Measurements from ENCODE around the gene CEACAM1.
"Not testable (repeated sequence)": the region's sequence is repeated elsewhere in the genome, so short reads cannot be mapped to it uniquely, and the experiment has no call there.

CEACAM1 gene

GRCh38 chr19:42528354-42529247 lies at the start of gene CEACAM1:
CEACAM1 (minus strand) TSS chr19:42528481; CDS start chr19:42528374, 107 bp downstream.
- DNase-seq: no peak

- no peak for DNase-seq
Observed at GRCh38 chr19:42577016-42577415, 48.7 kb upstream of the CEACAM1 start.

GRCh38 chr19:42576241-42576640 lies 48.0 kb upstream of the CEACAM1 start:
- no peak for DNase-seq

- no peak for DNase-seq
Observed at GRCh38 chr19:42573642-42574041, 45.4 kb upstream of the CEACAM1 start.

- no peak for DNase-seq
Observed at GRCh38 chr19:42571116-42571515, 42.8 kb upstream of the CEACAM1 start.

GRCh38 chr19:42569193-42569592 lies 40.9 kb upstream of the CEACAM1 start:
- no peak for DNase-seq

GRCh38 chr19:42568006-42568405 lies 39.7 kb upstream of the CEACAM1 start:
- no peak for DNase-seq

GRCh38 chr19:42567567-42567966 lies 39.3 kb upstream of the CEACAM1 start:
- DNase-seq: no peak

- no peak for DNase-seq
Observed at GRCh38 chr19:42563352-42564210, 35.3 kb upstream of the CEACAM1 start.

- DNase-seq: no peak
Observed at GRCh38 chr19:42561512-42561911, 33.2 kb upstream of the CEACAM1 start.

- no peak for DNase-seq
Observed at GRCh38 chr19:42560731-42561130, 32.5 kb upstream of the CEACAM1 start.

GRCh38 chr19:42558450-42559150 lies 30.3 kb upstream of the CEACAM1 start:
- no peak for DNase-seq

GRCh38 chr19:42557386-42557871 lies 29.1 kb upstream of the CEACAM1 start:
- not testable (repeated sequence) for DNase-seq

GRCh38 chr19:42555801-42556200 lies 27.5 kb upstream of the CEACAM1 start:
- DNase-seq: no peak

GRCh38 chr19:42555317-42555716 lies 27.0 kb upstream of the CEACAM1 start:
- DNase-seq: no peak

GRCh38 chr19:42554046-42554575 lies 25.8 kb upstream of the CEACAM1 start:
- no peak for DNase-seq

- no peak for DNase-seq
Observed at GRCh38 chr19:42553292-42554045, 25.2 kb upstream of the CEACAM1 start.

- no peak for DNase-seq
Observed at GRCh38 chr19:42552086-42553065, 24.1 kb upstream of the CEACAM1 start.

- DNase-seq: not testable (repeated sequence)
Observed at GRCh38 chr19:42550521-42550920, 22.2 kb upstream of the CEACAM1 start.

GRCh38 chr19:42549067-42549466 lies 20.8 kb upstream of the CEACAM1 start:
- not testable (repeated sequence) for DNase-seq

GRCh38 chr19:42548552-42548951 lies 20.3 kb upstream of the CEACAM1 start:
- no peak for DNase-seq
